H9 (cell line): ENCODE results near the gene HYI. TPM values are rescaled to one million over a fixed set of nuclear protein-coding genes. Genes with fewer than 3 reads are reported as not detected.

Experiments used
- DNase-seq: peaks from one replicate; pipeline ENCODE4 v3.0.0-alpha.2; 2017
- H2AFZ ChIP-seq: one replicate; pipeline ENCODE4 v1.6.1; 2013; ENCODE audit warnings: mild to moderate bottlenecking, low read length, control low read depth, moderate library complexity
- H2AK5ac ChIP-seq: 2 replicates; pipeline ENCODE4 v1.6.1; 2013; ENCODE audit warnings: low read length, control low read depth, mixed read lengths; ENCODE audit not compliant: insufficient read length
- H2BK120ac ChIP-seq: one replicate; pipeline ENCODE4 v1.6.1; 2013; ENCODE audit warnings: low read depth, mild to moderate bottlenecking, low read length, control low read depth, inconsistent platforms; ENCODE audit not compliant: poor library complexity, severe bottlenecking
- H2BK12ac ChIP-seq: 2 replicates; pipeline ENCODE4 v1.6.1; 2013; ENCODE audit warnings: low read length, control low read depth, mixed read lengths, low read depth; ENCODE audit not compliant: insufficient read length
- H2BK15ac ChIP-seq: 2 replicates; pipeline ENCODE4 v1.6.1; 2013; ENCODE audit warnings: low read depth, low read length, control low read depth
- H2BK20ac ChIP-seq: one replicate; pipeline ENCODE4 v1.6.1; 2013; ENCODE audit warnings: low read depth, mild to moderate bottlenecking, low read length, control low read depth, inconsistent platforms; ENCODE audit not compliant: poor library complexity, severe bottlenecking
- H2BK5ac ChIP-seq: 2 replicates; pipeline ENCODE4 v1.6.1; 2013; ENCODE audit warnings: low read length, control low read depth, mixed read lengths; ENCODE audit not compliant: insufficient read length
- H3K14ac ChIP-seq: 2 replicates; pipeline ENCODE4 v1.6.1; 2013; ENCODE audit warnings: low read length, control low read depth; ENCODE audit not compliant: insufficient read depth
- H3K18ac ChIP-seq: 2 replicates; pipeline ENCODE4 v1.6.1; 2013; ENCODE audit warnings: low read depth, mild to moderate bottlenecking, mixed read lengths, low read length, control low read depth; ENCODE audit not compliant: insufficient read length
- H3K23ac ChIP-seq: 2 replicates; pipeline ENCODE4 v1.6.1; 2013; ENCODE audit warnings: low read length, control low read depth, mixed read lengths, low read depth; ENCODE audit not compliant: insufficient read length
- H3K23me2 ChIP-seq: 2 replicates; pipeline ENCODE4 v1.6.1; 2013; ENCODE audit warnings: low read depth, mild to moderate bottlenecking, mixed read lengths, low read length, control low read depth; ENCODE audit not compliant: insufficient read length, poor library complexity, severe bottlenecking
- H3K27ac ChIP-seq: 2 replicates; pipeline ENCODE4 v1.5.1; 2013; ENCODE audit warnings: low read length, control low read depth, mixed read lengths, low read depth; ENCODE audit not compliant: insufficient read length
- H3K27me3 ChIP-seq: 2 replicates; pipeline ENCODE4 v1.6.1; 2013; ENCODE audit warnings: low read length, control low read depth, inconsistent platforms; ENCODE audit not compliant: insufficient read depth
- H3K4ac ChIP-seq: 2 replicates; pipeline ENCODE4 v1.6.1; 2013; ENCODE audit warnings: low read depth, mild to moderate bottlenecking, control low read depth, inconsistent platforms, low read length, moderate library complexity
- H3K4me1 ChIP-seq: 2 replicates; pipeline ENCODE4 v1.6.1; 2013; ENCODE audit warnings: low read length, control low read depth, inconsistent platforms; ENCODE audit not compliant: insufficient read depth
- H3K4me2 ChIP-seq: 2 replicates; pipeline ENCODE4 v1.6.1; 2013; ENCODE audit warnings: low read length, control low read depth, mixed read lengths; ENCODE audit not compliant: insufficient read length, insufficient read depth
- H3K56ac ChIP-seq: 2 replicates; pipeline ENCODE4 v1.6.1; 2013; ENCODE audit warnings: low read depth, mild to moderate bottlenecking, mixed read lengths, low read length, control low read depth; ENCODE audit not compliant: insufficient read length
- H3K79me1 ChIP-seq: 2 replicates; pipeline ENCODE4 v1.6.1; 2013; ENCODE audit warnings: low read depth, mild to moderate bottlenecking, moderate library complexity, low read length, control low read depth, inconsistent platforms; ENCODE audit not compliant: insufficient read depth, poor library complexity, severe bottlenecking
- H3K79me2 ChIP-seq: 2 replicates; pipeline ENCODE4 v1.6.1; 2013; ENCODE audit warnings: low read length, control low read depth, inconsistent platforms; ENCODE audit not compliant: insufficient read depth
- H3K9ac ChIP-seq: 2 replicates; pipeline ENCODE4 v1.6.1; 2013; ENCODE audit warnings: low read length, control low read depth, mixed read lengths; ENCODE audit not compliant: insufficient read length; ENCODE audit errors: extremely low read depth
- H3K9me3 ChIP-seq: one replicate; pipeline ENCODE4 v1.6.1; 2013; ENCODE audit warnings: low read depth, low read length, inconsistent platforms; ENCODE audit not compliant: control insufficient read depth
- H3T11ph ChIP-seq: one replicate; pipeline ENCODE4 v1.6.1; 2013; ENCODE audit warnings: mild to moderate bottlenecking, low read length, control low read depth, inconsistent platforms
- H4K20me1 ChIP-seq: one replicate; pipeline ENCODE4 v1.6.1; 2013; ENCODE audit not compliant: control insufficient read depth, insufficient read length, insufficient read depth
- H4K5ac ChIP-seq: 2 replicates; pipeline ENCODE4 v1.6.1; 2013; ENCODE audit warnings: low read depth, mild to moderate bottlenecking, mixed read lengths, low read length, control low read depth; ENCODE audit not compliant: insufficient read length
- H4K8ac ChIP-seq: replicated peaks from 2 replicates; pipeline ENCODE4 v1.6.1; 2013; ENCODE audit warnings: low read length, control low read depth, mixed read lengths, low read depth; ENCODE audit not compliant: insufficient read length
- H4K91ac ChIP-seq: 2 replicates; pipeline ENCODE4 v1.6.1; 2013; ENCODE audit warnings: low read depth, mild to moderate bottlenecking, moderate library complexity, mixed read lengths, low read length, control low read depth; ENCODE audit not compliant: insufficient read length
- H3K27ac Mint-ChIP-seq, 3 experiments: 2 replicates in 2 of 3; 3 replicates in 1 of 3; pipeline ENCODE4 v1.8.0; 2020 to 2021; ENCODE audit warnings: mixed read lengths in 3 of 3, mild to moderate bottlenecking in 1 of 3, moderate library complexity in 1 of 3
- H3K27me3 Mint-ChIP-seq: 2 replicates; pipeline ENCODE4 v1.8.0; 2021; ENCODE audit warnings: low read depth, mild to moderate bottlenecking, moderate library complexity, mixed read lengths
- H3K36me3 Mint-ChIP-seq, 3 experiments: 2 replicates in 2 of 3; 3 replicates in 1 of 3; pipeline ENCODE4 v1.8.0; 2020 to 2021; ENCODE audit warnings: low read depth in 3 of 3, mixed read lengths in 3 of 3; ENCODE audit not compliant: insufficient read depth in 1 of 3
- H3K4me1 Mint-ChIP-seq, 2 experiments: 2 replicates each; pipeline ENCODE4 v1.8.0; 2020; ENCODE audit warnings: mixed read lengths in 2 of 2
- H3K4me3 Mint-ChIP-seq, 2 experiments: 2 replicates in 1 of 2; 3 replicates in 1 of 2; pipeline ENCODE4 v1.8.0; 2020 to 2021; ENCODE audit warnings: mild to moderate bottlenecking in 2 of 2, mixed read lengths in 2 of 2, moderate library complexity in 1 of 2
- H3K9me3 Mint-ChIP-seq, 2 experiments: 2 replicates in 1 of 2; 3 replicates in 1 of 2; pipeline ENCODE4 v1.8.0; 2020; ENCODE audit warnings: mild to moderate bottlenecking in 2 of 2, mixed read lengths in 2 of 2, moderate library complexity in 1 of 2
- CTCF ChIP-seq: fragments of 200-600 bp; sonication (generic); conservative IDR thresholded peaks from 3 replicates; pipeline ENCODE4 v1.8.0; 2021; ENCODE audit warnings: antibody characterized with exemption, mild to moderate bottlenecking
- WGBS: extraction: QIAGEN DNeasy Blood & Tissue Kit; methylation state at CpG from one replicate; pipeline ENCODE4 v1.1.7; 2013; ENCODE audit warnings: missing lambda C conversion rate, low lambda C conversion rate, mixed read lengths; ENCODE audit not compliant: insufficient read length; ENCODE audit errors: extremely low coverage; 5-methylcytosine and 5-hydroxymethylcytosine counted together
- total RNA-seq: library from RNA; stranded (reverse); gene quantifications from 2 replicates; pipeline ENCODE4 v1.2.1, GENCODE V29; 2021

The HYI gene
- total RNA-seq, 1 experiment from 2014 or later: 16.1 TPM

GRCh38 chr1:43465505-43466067, 11.9 kb upstream of the HYI start:
- no peaks in the 10 kb centered on the region for H3K4me1 ChIP-seq
- no peaks in the 10 kb centered on the region for H3K79me1 ChIP-seq
- DNase-seq: no peak
- TF ChIP-seq CTCF: no peak
- no peak overlapping the region for H3K23ac ChIP-seq
- no peak overlapping the region for H3K56ac ChIP-seq
- no peak overlapping the region for H2BK5ac ChIP-seq
- no peak overlapping the region for H3T11ph ChIP-seq
- no peak overlapping the region for H4K5ac ChIP-seq
- H2AFZ ChIP-seq: no peak overlapping the region
- H4K8ac ChIP-seq: no peak overlapping the region
- no peaks in the 10 kb centered on the region for H3K27me3 ChIP-seq
- no peak overlapping the region for H3K4ac ChIP-seq
- no peaks in the 10 kb centered on the region for H4K20me1 ChIP-seq
- H3K4me1 Mint-ChIP-seq: no peaks in the 10 kb centered on the region
- no peaks in the 10 kb centered on the region for H3K23me2 ChIP-seq
- H2BK12ac ChIP-seq: no peak overlapping the region
- no peak overlapping the region for H3K14ac ChIP-seq
- no peak overlapping the region for H3K18ac ChIP-seq
- no peaks in the 10 kb centered on the region for H3K36me3 Mint-ChIP-seq
- WGBS: no CpG with 5 or more reads among the region's 3 CpGs
- H3K27ac ChIP-seq: no peak overlapping the region
- no peak overlapping the region for H3K4me3 Mint-ChIP-seq
- H3K4me2 ChIP-seq: no peak overlapping the region
- H3K9me3 Mint-ChIP-seq: peaks cover 0 to 7% of the 10 kb centered on the region in 2 experiments; a peak in 1 of 5 replicates
- no peaks in the 10 kb centered on the region; the same call in 1 of the 2 replicates for H3K27me3 Mint-ChIP-seq
- no peak overlapping the region for H3K9ac ChIP-seq
- H4K91ac ChIP-seq: no peak overlapping the region
- H3K9me3 ChIP-seq: no peaks in the 10 kb centered on the region
- H2BK20ac ChIP-seq: no peak overlapping the region
- no peak overlapping the region for H2AK5ac ChIP-seq
- no peak overlapping the region for H2BK120ac ChIP-seq
- H3K79me2 ChIP-seq: no peaks in the 10 kb centered on the region
- H3K27ac Mint-ChIP-seq: no peak overlapping the region
- H2BK15ac ChIP-seq: no peak overlapping the region
